HG03280 (cell line): Measurements from ENCODE around the gene ETV4.
"Not testable (repeated sequence)": the region's sequence is repeated elsewhere in the genome, so short reads cannot be mapped to it uniquely, and the experiment has no call there.

ENCODE experiments used
- ATAC-seq: cut with Tn5 transposase; IDR thresholded peaks from one replicate; pipeline ENCODE4 v1.9.1; 2021; ENCODE audit warnings: mild to moderate bottlenecking, moderate library complexity; ENCODE audit not compliant: unreplicated experiment

The ETV4 gene

GRCh38 chr17:43517615-43518386 lies 28.3 kb downstream of the ETV4 start:
- peak; percentile 52 for ATAC-seq

DNA sequence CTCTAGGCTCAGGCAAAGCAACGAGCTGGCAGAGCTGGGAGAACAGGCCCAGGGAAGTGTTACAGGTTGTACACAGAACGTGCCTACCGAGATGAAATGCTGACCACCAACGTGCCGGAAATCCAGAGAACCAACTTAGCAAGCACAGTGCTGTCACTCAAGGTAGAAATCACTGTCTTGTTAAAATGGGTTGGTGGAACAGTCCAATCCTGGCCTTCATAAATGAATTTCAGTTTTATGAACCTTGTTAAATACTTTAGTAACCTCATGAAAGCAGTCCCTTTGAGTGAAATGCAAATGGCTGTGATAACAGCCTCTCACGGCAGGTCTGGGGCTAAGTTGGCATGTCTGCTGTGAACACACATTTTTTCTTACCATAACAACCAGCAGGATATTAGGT lies 29.0 kb downstream of the ETV4 start:
- ATAC-seq, result no peak

DNA sequence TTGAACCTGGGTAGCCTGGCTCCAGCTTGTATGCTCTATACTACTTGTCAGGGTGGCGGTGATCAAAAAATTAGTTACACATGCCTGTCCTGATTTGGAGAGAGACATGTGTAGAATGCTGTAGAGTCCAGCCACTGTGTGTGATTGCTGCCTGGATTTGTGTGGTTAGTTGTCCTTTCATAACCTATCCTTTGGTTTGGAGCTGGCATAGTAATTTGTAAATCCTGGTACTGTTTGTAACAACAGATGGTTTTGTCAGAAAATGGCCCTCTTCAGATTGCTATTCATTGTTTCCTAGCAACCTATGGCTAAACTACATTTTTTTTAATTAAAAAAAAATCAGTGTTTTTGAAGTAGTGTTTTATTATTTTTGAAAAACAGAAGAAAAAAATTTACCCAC lies 30.5 kb downstream of the ETV4 start:
- no peak for ATAC-seq

GRCh38 chr17:43511199-43511598 lies 34.9 kb downstream of the ETV4 start:
- not testable (repeated sequence) for ATAC-seq

DNA sequence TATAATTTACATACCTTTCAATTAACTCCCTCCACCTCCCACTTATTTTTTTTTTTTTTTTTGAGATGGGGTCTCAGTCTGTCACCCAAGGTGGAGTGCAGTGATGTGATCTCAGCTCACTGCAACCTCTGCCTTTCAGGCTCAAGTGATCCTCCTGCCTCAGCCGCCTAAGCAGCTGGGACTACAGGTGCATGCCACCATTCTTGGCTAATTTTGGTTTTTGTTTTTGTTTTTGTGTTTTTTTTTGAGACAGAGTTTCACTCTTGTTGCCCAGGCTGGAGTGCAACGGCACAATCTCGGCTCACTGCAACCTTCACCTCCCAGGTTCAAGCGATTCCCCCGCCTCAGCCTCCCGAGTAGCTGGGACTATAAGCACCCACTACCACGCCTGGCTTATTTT lies 36.7 kb downstream of the ETV4 start:
- not testable (repeated sequence) for ATAC-seq

DNA sequence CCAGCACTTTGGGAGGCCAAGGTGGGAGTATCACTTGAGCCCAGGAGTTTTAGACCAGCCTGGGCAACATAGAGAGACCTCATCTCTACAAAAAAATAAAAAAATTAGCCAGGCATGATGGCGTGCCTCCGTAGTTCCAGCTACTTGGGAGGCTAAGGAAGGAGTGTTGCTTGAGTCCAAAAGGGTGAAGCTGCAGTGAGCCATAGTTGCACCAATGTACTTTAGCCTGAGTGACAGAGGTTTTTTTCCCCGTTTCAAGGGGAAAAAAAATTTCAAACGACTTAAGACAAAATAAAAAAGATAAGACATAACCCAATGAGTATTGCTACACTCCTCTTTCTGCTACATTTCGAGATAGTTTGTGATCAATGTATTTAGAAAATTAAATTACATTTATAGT lies 55.5 kb downstream of the ETV4 start:
- no peak for ATAC-seq

DNA sequence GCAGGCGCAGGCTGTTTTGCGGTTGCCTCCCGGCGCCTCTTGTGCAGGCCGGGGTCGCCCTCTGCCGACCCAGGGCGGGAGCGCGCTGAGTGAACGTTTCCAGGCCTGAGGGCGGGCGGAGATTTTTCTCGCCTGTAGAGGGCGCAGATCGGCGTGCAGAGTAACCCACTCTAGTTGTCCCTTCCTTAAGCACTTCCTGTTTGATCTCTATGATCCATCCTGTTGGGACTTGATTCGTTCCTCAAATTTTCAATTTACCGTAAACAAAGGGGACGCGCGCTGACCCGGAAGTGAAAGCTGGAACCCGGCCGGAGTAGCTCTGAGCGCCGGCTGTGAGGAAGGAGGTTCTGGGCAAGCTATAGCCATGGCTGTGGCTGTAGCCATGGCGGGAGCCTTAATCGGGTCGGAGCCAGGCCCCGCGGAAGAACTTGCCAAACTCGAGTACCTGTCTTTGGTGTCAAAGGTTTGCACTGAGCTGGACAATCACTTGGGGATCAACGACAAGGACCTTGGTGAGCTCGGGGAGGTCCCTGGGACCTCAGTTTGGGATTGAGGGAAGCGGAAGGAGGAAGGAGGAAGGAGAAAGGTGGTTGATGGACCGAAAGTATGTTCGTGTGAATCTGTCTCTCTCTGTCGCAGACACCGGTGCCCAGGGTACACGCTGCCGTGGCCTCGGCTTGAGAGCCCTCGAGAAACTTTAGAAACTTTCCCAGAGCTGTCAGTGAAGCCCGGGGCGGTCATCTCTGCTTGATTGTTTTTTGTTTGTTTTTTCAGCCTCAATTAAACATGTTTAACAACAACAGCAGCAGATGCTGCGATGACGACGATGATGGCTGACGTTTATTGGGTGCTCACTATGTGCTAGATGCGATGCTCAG lies 62.2 kb downstream of the ETV4 start, which contains the start of gene DHX8:
Gene DHX8 (plus strand): TSS at position 302 of the 878 bp plus-strand sequence. CDS start 63 bp downstream, at position 365.
- ATAC-seq, result peak; percentile 96

DNA sequence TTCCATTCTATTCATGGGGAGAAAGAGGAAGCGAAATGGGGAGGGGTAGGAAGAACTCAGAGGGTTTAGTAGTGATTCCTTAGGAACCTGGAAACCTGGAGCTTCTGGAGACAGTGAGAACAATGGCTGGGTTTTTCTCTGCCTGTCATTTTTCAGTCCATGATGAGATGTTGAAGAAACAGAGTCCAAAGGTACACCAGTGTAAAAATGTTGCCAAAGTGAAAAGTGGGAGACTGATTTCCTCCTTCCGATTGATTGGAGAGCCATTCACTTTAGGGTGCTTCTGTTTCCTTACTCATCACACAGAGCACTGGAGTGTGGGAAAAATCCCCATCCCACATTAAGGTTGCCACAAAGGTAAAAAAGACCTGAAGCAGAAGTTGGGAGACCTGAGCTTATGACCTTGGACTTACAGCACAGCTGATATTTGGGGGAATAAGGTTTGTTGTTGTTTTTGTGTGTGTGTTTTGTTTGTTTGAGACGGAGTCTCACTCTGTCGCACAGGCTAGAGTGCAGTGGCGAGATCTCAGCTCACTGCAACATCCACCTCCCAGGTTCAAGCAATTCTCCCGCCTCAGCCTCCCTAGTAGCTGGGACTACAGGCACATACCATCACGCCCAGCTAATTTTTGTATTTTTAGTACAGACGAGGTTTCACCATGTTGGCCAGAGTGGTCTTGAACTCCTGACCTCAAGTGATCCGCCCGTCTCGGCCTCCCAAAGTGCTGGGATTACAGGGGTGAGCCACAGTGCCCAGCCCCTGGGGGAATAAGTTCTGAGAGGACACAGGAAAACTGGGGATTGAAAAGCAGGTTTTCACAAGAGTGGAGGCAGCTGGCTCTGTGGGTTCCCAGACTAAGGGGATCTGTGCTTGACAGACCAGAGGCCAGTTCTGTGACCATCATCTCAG lies 63.8 kb downstream of the ETV4 start:
- no peak for ATAC-seq

GRCh38 chr17:43479948-43480347 lies 66.2 kb downstream of the ETV4 start:
- no peak for ATAC-seq
